ENCODE data around the gene ALPK3.

DNA sequence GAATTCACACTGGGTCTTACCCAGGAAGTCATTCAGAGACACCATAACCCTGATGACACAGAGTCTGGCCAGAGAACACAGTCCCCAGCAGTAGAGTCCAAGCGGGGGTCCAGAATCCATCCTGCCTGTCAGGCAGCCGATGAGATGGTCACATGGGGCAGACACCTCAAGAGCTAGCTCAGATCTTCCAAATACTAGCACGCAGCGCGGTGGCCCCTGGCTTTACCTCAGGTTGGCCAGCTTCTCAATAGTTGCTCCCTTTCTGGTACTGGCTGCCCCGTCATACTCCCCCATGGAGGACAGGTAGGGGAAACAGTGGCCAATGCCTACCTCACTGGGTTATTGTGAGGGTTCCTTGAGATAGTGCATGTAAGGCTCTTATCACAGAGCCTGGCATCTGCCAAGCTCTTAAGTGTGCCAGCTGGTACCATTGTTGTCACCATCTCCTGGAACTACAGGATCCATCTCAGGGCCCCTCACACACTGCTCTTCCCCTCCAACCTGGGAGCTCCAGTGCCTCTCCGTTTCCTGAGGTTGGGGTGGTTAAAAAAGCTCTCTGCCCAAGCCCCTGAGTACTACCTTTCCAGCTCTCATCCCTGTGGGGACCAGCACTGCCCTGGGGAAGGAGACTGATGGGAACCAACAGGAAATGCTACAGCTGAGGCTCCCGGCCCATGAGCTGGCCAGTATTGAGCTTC lies 63.8 kb downstream of the ALPK3 start:
- TF ChIP-seq POLR2AphosphoS5 (IDR thresholded peaks at IDR 0.05; ENCODE audit: borderline replicate concordance, low read depth, low read length) (no peak), EZH2 (IDR thresholded peaks at IDR 0.05) (no peak)
